Right lobe of liver (tissue), 6 donors: Measurements from ENCODE around the gene KAZN. TPM values are rescaled to one million over a fixed set of nuclear protein-coding genes. Genes with fewer than 3 reads are reported as not detected.

Experiments used
- ATAC-seq, 4 donors: fragments of 200-7000 bp; cut with Tn5 transposase; one replicate each; pipeline ENCODE4 v1.9.1; 2020; ENCODE audit warnings: mild to moderate bottlenecking in 4 of 4, moderate library complexity in 4 of 4
- DNase-seq, 3 donors: peaks; one replicate each; pipeline ENCODE4 v3.0.0-alpha.2; 2020
- H3K27ac ChIP-seq, 3 donors: fragments of 200-600 bp; one replicate each; pipeline ENCODE4 v1.8.0; 2022
- H3K27me3 ChIP-seq, 2 donors: fragments of 200-600 bp; one replicate each; pipeline ENCODE4 v1.8.0; 2022
- H3K36me3 ChIP-seq, 4 donors: fragments of 200-600 bp; sonication (generic) in 1 of 4; one replicate each; pipeline versions ENCODE4 v1.5.1 to v1.8.0; 2017 to 2022; ENCODE audit warnings: control low read depth in 1 of 4
- H3K4me1 ChIP-seq, 4 donors: fragments of 200-600 bp; sonication (generic) in 1 of 4; one replicate each; pipeline versions ENCODE4 v1.5.1 to v1.8.0; 2017 to 2022; ENCODE audit warnings: control low read depth in 1 of 4
- H3K4me3 ChIP-seq, 3 donors: fragments of 200-600 bp; one replicate each; pipeline ENCODE4 v1.8.0; 2022
- H3K9me3 ChIP-seq, 4 donors: fragments of 200-600 bp; sonication (generic) in 1 of 4; one replicate each; pipeline versions ENCODE4 v1.5.1 to v1.8.0; 2017 to 2022; ENCODE audit warnings: control low read depth in 1 of 4
- CTCF ChIP-seq, 4 donors: fragments of 200-600 bp in 3 of 4; fragments of 450-650 bp in 1 of 4; IDR thresholded peaks; one replicate each; pipeline versions ENCODE4 v1.5.1 to v1.8.0; 2016 to 2022; ENCODE audit warnings: antibody characterized with exemption in 4 of 4, mild to moderate bottlenecking in 2 of 4
- POLR2A ChIP-seq: fragments of 450-650 bp; IDR thresholded peaks from one replicate; pipeline ENCODE4 v1.6.1; 2017; ENCODE audit warnings: antibody characterized with exemption, mild to moderate bottlenecking
- WGBS: methylation state at CpG from one replicate; pipeline ENCODE4 v1.1.6; 2018; ENCODE audit warnings: low coverage, low lambda C conversion rate; ENCODE audit not compliant: insufficient coverage; ENCODE audit errors: missing lambda C conversion rate; 5-methylcytosine and 5-hydroxymethylcytosine counted together
- intact Hi-C, 2 donors: fragments of 100-400 bp; cut with DNase I; formaldehyde crosslinking; loops; one replicate each; pipeline versions ENCODE4 v1.11.2 to v1.14.1; 2022
- total RNA-seq, 6 experiments: library from RNA; depleted of rRNA in 2 of 6; stranded (reverse); fragments of >200 nt in 2 of 6; fragmentation: NEBNext Ultra II Directional in 3 of 6; extraction: Animal tissue kit (Norgen Biotek cat#: 25700) in 3 of 6; gene quantifications; one replicate each; pipeline versions ENCODE4 v1.1.0 to v1.2.4, GENCODE V29; 2016 to 2023
- donor health status: DM: no; HTN: yes; CAD: no.
- donor health status: DM: no; HTN: no; CAD: no.
- donor health status: DM: no; HTN: no; CAD: no.
- donor health status: DM: no; HTN: yes; CAD: no.
- donor health status: DM: no; HTN: yes; CAD: no.

The KAZN gene
- total RNA-seq, 6 experiments from 2014 or later = 1.5 to 7.2 (median 2.7) TPM

GRCh38 chr1:15047237-15047636 is 448.8 kb downstream of the KAZN start:
- Histone ChIP-seq H3K4me3 (no peak overlapping the region), H3K9me3 (no peaks in the 10 kb centered on the region), H3K4me1 (no peaks in the 10 kb centered on the region), H3K36me3 (no peaks in the 10 kb centered on the region), H3K27me3 (no peaks in the 10 kb centered on the region), H3K27ac (no peak overlapping the region)
- no peak for DNase-seq
- no peak for TF ChIP-seq POLR2A
- intact Hi-C loops = no loop called here
- WGBS = 65% methylated on average over 5 of the region's 11 CpGs
- no peak for ATAC-seq

- Histone ChIP-seq H3K36me3 (no peaks in the 10 kb centered on the region), H3K27me3 (no peaks in the 10 kb centered on the region), H3K4me3 (no peak overlapping the region), H3K9me3 (no peaks in the 10 kb centered on the region), H3K27ac (no peak overlapping the region), H3K4me1 (no peaks in the 10 kb centered on the region)
- intact Hi-C loops = no loop called here
- TF ChIP-seq POLR2A = no peak
- no peak for TF ChIP-seq CTCF (IDR thresholded peaks at IDR 0.05)
- WGBS = 49% methylated on average over 3 of the region's 35 CpGs
- ATAC-seq (no peak), DNase-seq (no peak)
Measured at GRCh38 chr1:15048437-15048980, 450.0 kb downstream of the KAZN start.

GRCh38 chr1:15049067-15049466 is 450.6 kb downstream of the KAZN start:
- TF ChIP-seq CTCF (IDR thresholded peaks at IDR 0.05) (no peak), POLR2A (no peak)
- no peak overlapping the region for H3K4me3 ChIP-seq
- H3K27ac ChIP-seq = no peak overlapping the region
- no CpG with 5 or more reads among the region's 13 CpGs for WGBS
- H3K9me3 ChIP-seq = no peaks in the 10 kb centered on the region
- H3K4me1 ChIP-seq = no peaks in the 10 kb centered on the region
- no peaks in the 10 kb centered on the region for H3K27me3 ChIP-seq
- no peaks in the 10 kb centered on the region for H3K36me3 ChIP-seq
- intact Hi-C loops = no loop called here
- DNase-seq (no peak), ATAC-seq (no peak)

GRCh38 chr1:15051882-15052528 is 453.5 kb downstream of the KAZN start:
- DNase-seq (no peak), ATAC-seq (no peak)
- Histone ChIP-seq H3K36me3 (no peaks in the 10 kb centered on the region), H3K27me3 (no peaks in the 10 kb centered on the region), H3K4me1 (no peaks in the 10 kb centered on the region), H3K27ac (no peak overlapping the region), H3K9me3 (no peaks in the 10 kb centered on the region), H3K4me3 (no peak overlapping the region)
- TF ChIP-seq POLR2A (no peak), CTCF (IDR thresholded peaks at IDR 0.05) (no peak)
- 50% methylated on average over 4 of the region's 8 CpGs for WGBS
- intact Hi-C loops = no loop called here

- Histone ChIP-seq H3K4me1 (no peaks in the 10 kb centered on the region), H3K27me3 (no peaks in the 10 kb centered on the region), H3K4me3 (no peak overlapping the region), H3K36me3 (no peaks in the 10 kb centered on the region), H3K27ac (no peak overlapping the region), H3K9me3 (no peaks in the 10 kb centered on the region)
- ATAC-seq = no peak
- DNase-seq = no peak
- intact Hi-C loops = no loop called here
- WGBS = 52% methylated on average over 3 of the region's 9 CpGs
- no peak for TF ChIP-seq CTCF (IDR thresholded peaks at IDR 0.05)
- no peak for TF ChIP-seq POLR2A
Measured at GRCh38 chr1:15053153-15053552, 454.7 kb downstream of the KAZN start.
